ENCODE measurements around the gene ABI3BP. TPM values are rescaled to one million over a fixed set of nuclear protein-coding genes. Genes with fewer than 3 reads are reported as not detected.
"Not testable (repeated sequence)": the region's sequence is repeated elsewhere in the genome, so short reads cannot be mapped to it uniquely, and the experiment has no call there.

The ABI3BP gene, protein sequence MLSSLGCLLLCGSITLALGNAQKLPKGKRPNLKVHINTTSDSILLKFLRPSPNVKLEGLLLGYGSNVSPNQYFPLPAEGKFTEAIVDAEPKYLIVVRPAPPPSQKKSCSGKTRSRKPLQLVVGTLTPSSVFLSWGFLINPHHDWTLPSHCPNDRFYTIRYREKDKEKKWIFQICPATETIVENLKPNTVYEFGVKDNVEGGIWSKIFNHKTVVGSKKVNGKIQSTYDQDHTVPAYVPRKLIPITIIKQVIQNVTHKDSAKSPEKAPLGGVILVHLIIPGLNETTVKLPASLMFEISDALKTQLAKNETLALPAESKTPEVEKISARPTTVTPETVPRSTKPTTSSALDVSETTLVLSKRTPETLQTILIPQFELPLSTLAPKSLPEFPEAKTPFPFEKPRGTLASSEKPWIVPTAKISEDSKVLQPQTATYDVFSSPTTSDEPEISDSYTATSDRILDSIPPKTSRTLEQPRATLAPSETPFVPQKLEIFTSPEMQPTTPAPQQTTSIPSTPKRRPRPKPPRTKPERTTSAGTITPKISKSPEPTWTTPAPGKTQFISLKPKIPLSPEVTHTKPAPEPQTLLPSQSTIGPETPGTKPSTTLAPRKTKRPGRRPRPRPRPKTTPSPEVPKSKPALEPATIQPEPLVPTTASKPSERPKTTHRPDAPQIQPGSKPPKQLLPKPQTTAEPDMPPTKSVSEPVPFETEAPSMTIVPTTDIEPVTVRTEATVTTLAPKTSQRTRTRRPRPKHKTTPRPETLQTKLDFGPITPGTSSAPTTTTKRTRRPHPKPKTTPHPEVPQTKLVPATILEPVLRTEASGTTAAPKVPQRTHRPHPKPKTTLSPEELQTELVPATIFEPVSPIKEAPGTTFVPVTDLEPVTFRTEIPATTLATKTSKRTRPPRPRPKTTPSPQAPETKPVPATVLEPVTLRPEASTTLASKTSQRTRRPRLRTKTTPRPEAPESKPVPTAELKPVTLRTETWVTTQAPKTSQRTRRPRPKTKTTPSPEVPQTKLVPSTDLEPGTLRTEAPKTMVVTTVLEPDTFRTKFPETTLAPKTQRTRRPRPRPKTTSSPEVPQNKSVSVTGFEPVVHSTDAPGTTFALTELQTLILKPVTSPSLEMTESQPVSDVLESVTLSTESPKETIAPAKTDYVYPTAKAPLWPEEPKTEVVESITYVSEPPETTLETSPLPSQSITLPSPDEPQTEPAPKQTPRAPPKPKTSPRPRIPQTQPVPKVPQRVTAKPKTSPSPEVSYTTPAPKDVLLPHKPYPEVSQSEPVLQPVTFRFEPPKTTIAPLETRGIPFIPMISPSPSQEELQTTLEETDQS (N-terminal part only)
- total RNA-seq: under 1 TPM; 0.12 to 0.32 TPM

GRCh38 chr3:100993309-100993708 lies at the start of gene ABI3BP:
ABI3BP (minus strand) TSS chr3:100993421; CDS start chr3:100993384, 37 bp downstream.
- ATAC-seq: peak in 1 of 2 donors; percentile 71
- Mint-ChIP-seq H3K36me3 (no peaks in the 10 kb centered on the region), H3K27ac (no peak within 1 kb of the TSS), H3K9me3 (no peaks in the 10 kb centered on the region)
- DNase-seq (ENCODE audit: low spot score in 2 of 2): peak in 1 of 2 donors; percentile 4

DNA sequence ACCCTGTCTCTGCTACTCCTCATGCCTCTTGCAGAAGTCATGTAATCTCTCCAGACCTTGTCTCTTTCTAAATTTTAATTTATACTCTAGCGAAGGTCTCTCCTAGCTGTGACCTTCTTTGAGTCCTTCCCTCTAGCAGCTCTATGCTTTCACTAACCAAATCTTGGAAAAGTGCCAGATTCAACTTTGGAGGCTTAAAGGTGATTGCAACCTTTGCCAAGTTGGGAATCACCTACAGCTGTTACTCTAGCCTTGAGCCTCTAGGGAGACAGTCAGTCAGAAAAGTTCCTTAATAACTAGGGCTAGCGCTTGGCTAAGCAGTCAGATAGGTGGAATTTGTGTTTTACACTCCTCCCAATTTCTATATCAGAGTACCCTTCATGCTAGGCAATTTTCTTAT lies 46.1 kb upstream of the ABI3BP start:
- H3K27ac Mint-ChIP-seq: no peak overlapping the region
- no peak for DNase-seq (ENCODE audit: low spot score in 2 of 2)
- no peaks in the 10 kb centered on the region for H3K9me3 Mint-ChIP-seq
- no peaks in the 10 kb centered on the region for H3K36me3 Mint-ChIP-seq
- ATAC-seq: no peak

- H3K27ac Mint-ChIP-seq: no peak overlapping the region
- ATAC-seq (no peak), DNase-seq (ENCODE audit: low spot score in 2 of 2) (no peak)
- no peaks in the 10 kb centered on the region for H3K9me3 Mint-ChIP-seq
- H3K36me3 Mint-ChIP-seq: no peaks in the 10 kb centered on the region
Measured at GRCh38 chr3:101038880-101039279, 45.7 kb upstream of the ABI3BP start.

- no peak for ATAC-seq
- no peak for DNase-seq (ENCODE audit: low spot score in 2 of 2)
- H3K36me3 Mint-ChIP-seq: no peaks in the 10 kb centered on the region
- H3K27ac Mint-ChIP-seq: no peak overlapping the region
- H3K9me3 Mint-ChIP-seq: no peaks in the 10 kb centered on the region
Measured at GRCh38 chr3:101038393-101038792, 45.2 kb upstream of the ABI3BP start.

GRCh38 chr3:101037613-101038012 lies 44.4 kb upstream of the ABI3BP start:
- Mint-ChIP-seq H3K9me3 (no peaks in the 10 kb centered on the region), H3K27ac (no peak overlapping the region), H3K36me3 (no peaks in the 10 kb centered on the region)
- ATAC-seq (no peak), DNase-seq (ENCODE audit: low spot score in 2 of 2) (no peak)

- Mint-ChIP-seq H3K36me3 (no peaks in the 10 kb centered on the region), H3K27ac (no peak overlapping the region), H3K9me3 (no peaks in the 10 kb centered on the region)
- ATAC-seq: no peak
- DNase-seq (ENCODE audit: low spot score in 2 of 2): no peak
Measured at GRCh38 chr3:101036676-101037075, 43.5 kb upstream of the ABI3BP start.

- DNase-seq (ENCODE audit: low spot score in 2 of 2) (no peak), ATAC-seq (no peak)
- Mint-ChIP-seq H3K36me3 (no peaks in the 10 kb centered on the region), H3K27ac (no peak overlapping the region), H3K9me3 (no peaks in the 10 kb centered on the region)
Measured at GRCh38 chr3:101036213-101036618, 43.0 kb upstream of the ABI3BP start.

GRCh38 chr3:101027286-101027685 lies 34.1 kb upstream of the ABI3BP start:
- no peak overlapping the region for H3K27ac Mint-ChIP-seq
- no peak for ATAC-seq
- DNase-seq (ENCODE audit: low spot score in 2 of 2): no peak
- peaks cover 10 to 22% of the 10 kb centered on the region in 2 donors for H3K9me3 Mint-ChIP-seq
- peaks cover 0 to 5% of the 10 kb centered on the region in 2 donors for H3K36me3 Mint-ChIP-seq

GRCh38 chr3:101026881-101027280 lies 33.7 kb upstream of the ABI3BP start:
- Mint-ChIP-seq H3K36me3 (peaks cover 0 to 5% of the 10 kb centered on the region in 2 donors), H3K27ac (no peak overlapping the region), H3K9me3 (peaks cover 10 to 22% of the 10 kb centered on the region in 2 donors)
- no peak for ATAC-seq
- DNase-seq (ENCODE audit: low spot score in 2 of 2): no peak

DNA sequence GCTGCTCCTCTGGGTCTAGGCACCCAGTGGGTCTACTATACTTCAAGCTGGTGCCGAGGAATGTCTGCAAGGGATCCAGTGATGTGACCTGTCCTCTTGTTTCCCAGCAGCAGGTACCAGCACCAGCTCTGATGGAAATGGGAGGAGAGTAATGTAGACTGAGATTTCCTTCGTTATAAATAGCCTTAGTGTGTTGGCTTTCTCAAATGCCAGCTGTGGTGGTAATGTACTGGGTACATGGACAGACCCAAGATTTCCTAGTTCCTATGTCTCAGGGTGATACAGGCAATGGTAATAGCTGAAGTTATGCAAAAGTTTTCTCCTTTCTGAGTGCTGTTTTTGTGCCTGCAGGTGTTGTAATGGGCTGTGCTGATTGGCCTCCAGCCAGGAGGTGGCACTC lies 33.0 kb upstream of the ABI3BP start:
- DNase-seq (ENCODE audit: low spot score in 2 of 2) (no peak), ATAC-seq (no peak)
- Mint-ChIP-seq H3K9me3 (peaks cover 10 to 22% of the 10 kb centered on the region in 2 donors), H3K36me3 (peaks cover 0 to 5% of the 10 kb centered on the region in 2 donors), H3K27ac (no peak overlapping the region)

GRCh38 chr3:101020351-101021015 lies 27.3 kb upstream of the ABI3BP start:
- ATAC-seq (no peak), DNase-seq (ENCODE audit: low spot score in 2 of 2) (no peak)
- Mint-ChIP-seq H3K27ac (no peak overlapping the region), H3K36me3 (no peaks in the 10 kb centered on the region), H3K9me3 (peaks cover 4 to 12% of the 10 kb centered on the region in 2 donors)

DNA sequence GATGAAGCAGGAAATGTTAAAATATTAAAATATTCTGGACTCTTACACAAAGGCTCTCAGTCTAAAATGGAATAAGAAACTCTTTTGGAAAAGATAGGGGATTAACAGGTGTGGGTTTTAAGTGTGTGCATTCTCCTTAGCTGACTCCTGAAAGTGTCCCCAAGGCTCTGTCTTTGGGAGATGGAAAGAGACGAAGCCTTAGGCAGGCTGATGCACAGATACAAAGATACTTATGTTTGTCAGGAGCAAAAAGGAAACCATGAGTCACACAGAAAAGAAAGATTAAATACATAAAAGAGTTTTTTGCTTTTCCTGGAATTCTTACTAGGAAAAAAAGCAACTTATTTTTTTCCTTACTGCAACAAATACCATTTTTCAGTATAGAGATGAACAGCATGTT lies 23.8 kb upstream of the ABI3BP start:
- H3K9me3 Mint-ChIP-seq: peaks cover under 1 to 1% of the 10 kb centered on the region in 2 donors
- DNase-seq (ENCODE audit: low spot score in 2 of 2): no peak
- peaks cover 0 to under 1% of the 10 kb centered on the region in 2 donors for H3K36me3 Mint-ChIP-seq
- no peak for ATAC-seq
- no peak overlapping the region for H3K27ac Mint-ChIP-seq

GRCh38 chr3:101012312-101012711 lies 19.1 kb upstream of the ABI3BP start:
- not testable (repeated sequence) for H3K27ac Mint-ChIP-seq; ATAC-seq; H3K36me3 Mint-ChIP-seq; DNase-seq (ENCODE audit: low spot score in 2 of 2)
- peaks cover 5 to 13% of the 10 kb centered on the region in 2 donors for H3K9me3 Mint-ChIP-seq

DNA sequence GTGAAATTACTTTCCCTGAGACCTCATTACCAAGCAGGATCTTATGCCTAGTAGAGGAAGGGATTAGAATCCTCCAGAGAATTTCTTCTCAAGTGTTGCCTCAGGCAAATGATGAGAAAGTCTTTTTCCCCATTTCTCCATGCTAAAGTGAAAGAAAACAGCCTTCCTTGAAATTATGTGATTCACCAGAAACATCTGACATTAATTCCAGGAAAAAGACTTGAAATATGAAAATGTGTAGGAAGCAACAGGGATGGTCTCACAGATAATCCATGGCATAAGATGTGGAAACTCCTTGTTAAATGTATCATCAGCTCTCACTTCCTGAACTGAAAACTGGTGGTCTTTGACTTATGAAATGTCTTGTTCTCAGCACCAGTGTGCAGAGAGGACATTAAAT lies 17.9 kb upstream of the ABI3BP start:
- Mint-ChIP-seq H3K36me3 (peaks cover 10% of the 10 kb centered on the region in 2 donors), H3K9me3 (peaks cover 14 to 17% of the 10 kb centered on the region in 2 donors), H3K27ac (no peak overlapping the region)
- DNase-seq (ENCODE audit: low spot score in 2 of 2): no peak
- no peak for ATAC-seq

DNA sequence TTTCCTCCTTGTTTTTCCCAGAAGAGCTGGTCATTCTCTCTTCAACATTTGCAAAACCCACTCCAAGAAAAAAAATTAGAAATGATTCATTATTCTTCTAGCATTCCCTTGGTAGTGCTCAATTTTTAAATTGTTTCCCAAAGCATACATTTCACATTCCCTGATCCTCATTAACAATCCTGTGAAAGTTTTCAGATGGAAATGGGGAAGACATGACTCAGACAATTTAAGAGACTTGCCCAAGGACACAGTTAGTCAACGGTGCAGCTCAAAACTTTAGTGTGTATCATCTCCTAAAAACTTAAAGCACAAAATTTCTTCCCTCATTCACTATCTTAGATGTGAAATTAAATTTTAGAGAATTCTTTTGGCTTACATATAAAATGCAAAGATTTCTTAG lies 17.1 kb upstream of the ABI3BP start:
- ATAC-seq: no peak

GRCh38 chr3:101009386-101009785 lies 16.2 kb upstream of the ABI3BP start:
- ATAC-seq (no peak), DNase-seq (ENCODE audit: low spot score in 2 of 2) (no peak)
- no peak overlapping the region for H3K27ac Mint-ChIP-seq
- H3K36me3 Mint-ChIP-seq: peaks cover 10 to 12% of the 10 kb centered on the region in 2 donors
- H3K9me3 Mint-ChIP-seq: peaks cover 15 to 19% of the 10 kb centered on the region in 2 donors

More for the DNA sequence above, 17.1 kb upstream of the ABI3BP start:
- Mint-ChIP-seq H3K36me3 (peaks cover 10 to 12% of the 10 kb centered on the region in 2 donors), H3K9me3 (peaks cover 15 to 19% of the 10 kb centered on the region in 2 donors), H3K27ac (no peak overlapping the region)
- DNase-seq (ENCODE audit: low spot score in 2 of 2): no peak
